Spleen (tissue), 7 donors: ENCODE data around the gene TEX261.

Experiments
- POLR2A ChIP-seq, 3 donors: fragments of 450-650 bp; IDR thresholded peaks; one replicate each; pipeline ENCODE4 v1.5.1; 2017; ENCODE audit warnings: antibody characterized with exemption in 3 of 3, mild to moderate bottlenecking in 1 of 3
- POLR2AphosphoS5 ChIP-seq, 3 donors: sonication (generic); formaldehyde crosslinking; IDR thresholded peaks; one replicate each; pipeline ENCODE4 v1.5.1; 2017; ENCODE audit warnings: antibody characterized with exemption in 3 of 3
- TF ChIP-seq, protein P1 (sequence below), 11 experiments: fragments of 200-600 bp in 7 of 11; fragments of 450-650 bp in 4 of 11; sonication (generic) in 4 of 11; IDR thresholded peaks in 8 of 11; conservative IDR thresholded peaks in 3 of 11; 1 replicate in 7 of 11; 2 replicates in 4 of 11; pipeline versions ENCODE4 v1.4.0 to v1.8.0; 2016 to 2021; ENCODE audit warnings: antibody characterized with exemption in 11 of 11, inconsistent platforms in 4 of 11, mild to moderate bottlenecking in 1 of 11
- donor health status: DM: no; HTN: no; CAD: no; lungs with moderate emphysema.
- donor health status: DM: no; HTN: no; CAD: no.
- donor health status: DM: no; HTN: no; CAD: no.

DNA sequence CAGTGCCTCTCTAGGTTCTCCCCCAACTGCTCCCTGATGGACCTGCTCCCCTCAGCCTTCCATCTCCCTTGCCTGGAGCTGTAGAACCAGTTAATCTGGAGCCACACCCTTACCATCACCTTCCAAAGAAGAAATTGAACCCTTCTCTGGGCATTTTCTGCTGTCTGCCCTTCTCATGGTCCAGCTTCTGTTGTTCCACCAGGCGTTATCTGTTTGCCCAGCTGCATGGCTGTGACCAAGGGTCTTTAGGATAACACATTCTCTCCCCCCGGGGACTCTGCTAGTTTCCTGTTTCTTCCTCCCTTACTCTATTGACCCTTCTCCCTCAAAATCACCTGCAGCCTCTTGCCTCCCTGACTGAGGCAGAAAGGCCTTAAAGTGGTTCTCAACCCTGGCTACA is 19.4 kb downstream of the TEX261 start:
- TF ChIP-seq, protein P1, sequence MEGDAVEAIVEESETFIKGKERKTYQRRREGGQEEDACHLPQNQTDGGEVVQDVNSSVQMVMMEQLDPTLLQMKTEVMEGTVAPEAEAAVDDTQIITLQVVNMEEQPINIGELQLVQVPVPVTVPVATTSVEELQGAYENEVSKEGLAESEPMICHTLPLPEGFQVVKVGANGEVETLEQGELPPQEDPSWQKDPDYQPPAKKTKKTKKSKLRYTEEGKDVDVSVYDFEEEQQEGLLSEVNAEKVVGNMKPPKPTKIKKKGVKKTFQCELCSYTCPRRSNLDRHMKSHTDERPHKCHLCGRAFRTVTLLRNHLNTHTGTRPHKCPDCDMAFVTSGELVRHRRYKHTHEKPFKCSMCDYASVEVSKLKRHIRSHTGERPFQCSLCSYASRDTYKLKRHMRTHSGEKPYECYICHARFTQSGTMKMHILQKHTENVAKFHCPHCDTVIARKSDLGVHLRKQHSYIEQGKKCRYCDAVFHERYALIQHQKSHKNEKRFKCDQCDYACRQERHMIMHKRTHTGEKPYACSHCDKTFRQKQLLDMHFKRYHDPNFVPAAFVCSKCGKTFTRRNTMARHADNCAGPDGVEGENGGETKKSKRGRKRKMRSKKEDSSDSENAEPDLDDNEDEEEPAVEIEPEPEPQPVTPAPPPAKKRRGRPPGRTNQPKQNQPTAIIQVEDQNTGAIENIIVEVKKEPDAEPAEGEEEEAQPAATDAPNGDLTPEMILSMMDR (IDR thresholded peaks at IDR 0.05 in 8 of 11, conservative IDR thresholded peaks at IDR 0.05 in 3 of 11) = no peak
- no peak for TF ChIP-seq POLR2AphosphoS5 (IDR thresholded peaks at IDR 0.05)
- TF ChIP-seq POLR2A (IDR thresholded peaks at IDR 0.05) = no peak
